ENCODE results near the gene SLC1A5. TPM values are rescaled to one million over a fixed set of nuclear protein-coding genes. Genes with fewer than 3 reads are reported as not detected.
"Not testable (repeated sequence)": the region's sequence is repeated elsewhere in the genome, so short reads cannot be mapped to it uniquely, and the experiment has no call there.

Gene SLC1A5
- total and polyA plus RNA-seq, 7 donors, result 3.2 to 12.6 (median 7.8) TPM

DNA sequence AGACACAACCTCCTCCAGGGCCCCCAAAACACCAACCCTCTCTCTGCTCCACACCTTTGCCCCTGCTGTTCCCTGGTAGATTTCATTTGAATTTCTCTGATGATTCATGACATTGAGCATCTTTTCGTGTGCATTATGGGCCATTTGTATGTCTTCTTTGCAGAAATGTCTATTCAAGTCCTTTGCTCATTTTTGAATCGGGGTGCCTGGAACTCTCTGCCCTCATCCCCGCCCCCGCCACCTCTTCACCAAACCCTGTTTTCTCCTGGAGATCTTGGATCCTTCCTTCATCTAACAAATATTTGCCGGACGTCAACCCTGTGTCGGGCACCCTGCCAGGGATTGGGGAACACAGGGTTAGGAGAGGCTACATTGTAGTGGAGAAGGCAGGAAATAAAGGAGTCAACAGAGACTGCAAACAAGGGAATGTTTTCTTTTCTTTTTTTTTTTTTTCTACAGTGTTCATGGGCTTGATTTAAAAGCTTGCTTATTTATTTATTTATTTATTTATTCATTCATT is 25.5 kb upstream of the SLC1A5 start:
- Histone ChIP-seq H3K4me1 (no peaks in the 10 kb centered on the region), H3K27ac (no peak overlapping the region), H3K9me3 (no peaks in the 10 kb centered on the region), H3K36me3 (ENCODE audit: insufficient read depth in 1 of 2, low read depth in 1 of 2) (no peaks in the 10 kb centered on the region), H3K27me3 (ENCODE audit: insufficient read depth in 3 of 3, low read length in 2 of 3) (no peaks in the 10 kb centered on the region), H3K4me3 (no peak overlapping the region)
- DNase-seq (peak; percentile 56 to 75), ATAC-seq (no peak)
- intact Hi-C loops (cut with DNase I), result no loop called here
- 42 to 61% (median 53%) methylated on average over 7 of the region's 7 CpGs for WGBS, 3 donors
- TF ChIP-seq, protein P1, sequence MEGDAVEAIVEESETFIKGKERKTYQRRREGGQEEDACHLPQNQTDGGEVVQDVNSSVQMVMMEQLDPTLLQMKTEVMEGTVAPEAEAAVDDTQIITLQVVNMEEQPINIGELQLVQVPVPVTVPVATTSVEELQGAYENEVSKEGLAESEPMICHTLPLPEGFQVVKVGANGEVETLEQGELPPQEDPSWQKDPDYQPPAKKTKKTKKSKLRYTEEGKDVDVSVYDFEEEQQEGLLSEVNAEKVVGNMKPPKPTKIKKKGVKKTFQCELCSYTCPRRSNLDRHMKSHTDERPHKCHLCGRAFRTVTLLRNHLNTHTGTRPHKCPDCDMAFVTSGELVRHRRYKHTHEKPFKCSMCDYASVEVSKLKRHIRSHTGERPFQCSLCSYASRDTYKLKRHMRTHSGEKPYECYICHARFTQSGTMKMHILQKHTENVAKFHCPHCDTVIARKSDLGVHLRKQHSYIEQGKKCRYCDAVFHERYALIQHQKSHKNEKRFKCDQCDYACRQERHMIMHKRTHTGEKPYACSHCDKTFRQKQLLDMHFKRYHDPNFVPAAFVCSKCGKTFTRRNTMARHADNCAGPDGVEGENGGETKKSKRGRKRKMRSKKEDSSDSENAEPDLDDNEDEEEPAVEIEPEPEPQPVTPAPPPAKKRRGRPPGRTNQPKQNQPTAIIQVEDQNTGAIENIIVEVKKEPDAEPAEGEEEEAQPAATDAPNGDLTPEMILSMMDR (IDR thresholded peaks at IDR 0.05), result no peak

DNA sequence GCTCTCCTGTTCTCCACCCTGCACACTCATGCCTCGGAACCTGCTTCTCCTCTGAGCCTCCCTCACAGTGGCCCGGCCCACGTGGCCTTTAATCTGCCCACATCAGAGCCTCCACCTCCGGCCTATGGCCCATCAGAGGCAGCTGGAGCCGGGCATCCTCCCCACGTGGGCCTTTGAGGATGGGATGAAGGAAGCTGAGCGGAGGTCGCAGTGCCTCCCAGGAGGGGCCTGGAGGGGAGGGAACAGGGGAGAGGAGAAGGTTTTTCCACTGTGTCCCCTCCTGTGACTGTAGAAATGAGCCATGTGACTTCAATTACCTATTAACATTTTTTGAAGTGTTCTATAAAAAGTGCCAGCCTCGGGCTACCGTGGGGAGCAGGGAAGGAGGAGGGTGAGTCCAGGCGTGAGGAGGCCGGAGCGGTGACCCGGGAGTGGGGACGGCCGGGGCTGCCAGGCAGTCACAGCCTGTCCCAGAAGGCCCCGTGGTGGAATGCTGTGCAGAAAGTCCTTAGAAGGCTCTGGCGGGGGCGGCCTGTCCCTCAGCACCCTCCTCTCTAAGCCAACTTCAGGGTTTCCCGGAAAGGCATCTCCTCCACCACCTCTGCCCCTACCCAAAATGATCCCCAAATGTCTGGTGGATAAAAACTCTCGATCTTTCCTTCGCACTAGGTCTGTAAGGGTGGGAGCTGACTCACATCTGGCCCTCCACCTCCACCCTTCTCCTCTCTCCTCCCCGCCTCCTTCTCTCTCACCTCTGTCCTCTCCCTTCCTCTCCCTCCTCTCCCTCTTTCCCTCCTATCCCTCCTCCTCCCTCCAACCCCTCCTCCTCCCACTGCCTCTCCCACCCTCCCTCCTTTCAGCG is 24.8 kb upstream of the SLC1A5 start:
- WGBS, 3 donors, result 61 to 67% (median 66%) methylated on average over 24 of the region's 24 CpGs
- DNase-seq (no peak), ATAC-seq (no peak)

DNA sequence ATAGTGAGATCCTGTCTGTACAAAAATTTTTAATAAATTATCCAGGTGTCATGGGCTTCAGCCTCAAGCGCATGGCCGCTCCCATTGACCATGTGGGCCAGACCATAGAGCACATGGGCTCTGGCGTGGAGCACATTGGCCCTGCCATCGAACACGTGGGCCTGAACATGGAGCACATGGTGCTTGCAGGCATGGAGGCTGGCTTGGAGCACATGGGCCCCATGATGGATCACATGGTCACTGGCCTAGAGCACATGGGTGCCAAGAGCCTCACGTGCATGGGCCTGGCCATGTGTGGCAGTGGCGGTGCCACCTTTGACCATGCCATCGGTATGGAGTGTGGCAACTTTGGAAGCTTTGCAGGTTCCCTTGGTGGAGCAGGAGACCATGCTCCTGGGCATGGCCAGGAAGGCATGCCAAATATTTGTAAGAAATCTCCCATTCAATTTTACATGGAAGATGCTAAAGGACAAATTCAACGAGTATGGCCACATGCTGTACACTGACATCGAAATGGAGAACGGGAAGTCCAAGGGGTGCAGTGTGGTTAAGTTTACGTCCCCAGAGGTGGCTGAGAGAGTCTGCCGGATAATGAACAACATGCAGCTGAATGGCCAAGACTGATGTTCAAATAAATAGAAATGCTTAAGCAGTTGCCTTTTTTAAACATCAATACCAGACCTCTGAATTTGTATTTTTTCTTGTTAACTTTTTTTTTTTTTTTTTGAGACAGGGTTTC is 21.3 kb upstream of the SLC1A5 start:
- intact Hi-C loops (cut with DNase I), result no loop called here
- 84 to 90% (median 84%) methylated on average over 13 of the region's 13 CpGs for WGBS, 3 donors
- TF ChIP-seq, protein P1 (IDR thresholded peaks at IDR 0.05), result no peak
- DNase-seq, result no peak
- no peaks in the 10 kb centered on the region for H3K4me1 ChIP-seq
- no peaks in the 10 kb centered on the region for H3K36me3 ChIP-seq (ENCODE audit: insufficient read depth in 1 of 2, low read depth in 1 of 2)
- H3K27ac ChIP-seq, result no peak overlapping the region
- ATAC-seq, result no peak
- H3K27me3 ChIP-seq (ENCODE audit: insufficient read depth in 3 of 3, low read length in 2 of 3), result no peaks in the 10 kb centered on the region
- H3K9me3 ChIP-seq, result no peaks in the 10 kb centered on the region
- no peak overlapping the region for H3K4me3 ChIP-seq

More for the DNA sequence above, 24.8 kb upstream of the SLC1A5 start:
- no peaks in the 10 kb centered on the region for H3K4me1 ChIP-seq
- TF ChIP-seq, protein P1 (IDR thresholded peaks at IDR 0.05), result no peak
- H3K36me3 ChIP-seq (ENCODE audit: insufficient read depth in 1 of 2, low read depth in 1 of 2), result no peaks in the 10 kb centered on the region
- H3K4me3 ChIP-seq, result no peak overlapping the region
- no peaks in the 10 kb centered on the region for H3K27me3 ChIP-seq (ENCODE audit: insufficient read depth in 3 of 3, low read length in 2 of 3)
- no peak overlapping the region for H3K27ac ChIP-seq
- intact Hi-C loops (cut with DNase I), result no loop called here
- no peaks in the 10 kb centered on the region for H3K9me3 ChIP-seq

DNA sequence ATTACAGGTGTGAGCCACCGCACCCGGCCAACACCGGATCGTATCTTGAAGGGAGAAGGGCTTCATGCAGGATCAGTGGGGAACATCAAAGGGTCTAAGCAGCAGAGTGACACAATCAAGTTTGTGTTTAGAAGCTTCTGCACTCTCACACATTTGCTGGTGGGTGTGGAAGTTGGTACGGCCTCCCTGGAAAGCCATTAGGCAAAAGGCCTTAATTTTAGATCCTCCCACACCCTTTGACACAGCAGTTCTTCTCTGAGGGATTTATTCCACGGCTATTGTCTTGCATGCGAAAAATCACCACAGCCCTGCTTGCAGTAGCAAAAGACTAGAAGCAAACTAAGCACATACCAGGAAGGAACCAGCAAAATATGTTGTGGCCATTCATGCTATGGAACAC is 18.3 kb upstream of the SLC1A5 start:
- DNase-seq (no peak), ATAC-seq (no peak)
- intact Hi-C loops (cut with DNase I), result no loop called here
- H3K27me3 ChIP-seq (ENCODE audit: insufficient read depth in 3 of 3, low read length in 2 of 3), result no peaks in the 10 kb centered on the region
- H3K36me3 ChIP-seq (ENCODE audit: insufficient read depth in 1 of 2, low read depth in 1 of 2), result no peaks in the 10 kb centered on the region
- H3K4me3 ChIP-seq, result no peak overlapping the region
- H3K9me3 ChIP-seq, result no peaks in the 10 kb centered on the region
- no peaks in the 10 kb centered on the region for H3K4me1 ChIP-seq
- TF ChIP-seq, protein P1 (IDR thresholded peaks at IDR 0.05), result no peak
- WGBS, 3 donors, result 76 to 82% (median 76%) methylated on average over 7 of the region's 7 CpGs
- no peak overlapping the region for H3K27ac ChIP-seq

DNA sequence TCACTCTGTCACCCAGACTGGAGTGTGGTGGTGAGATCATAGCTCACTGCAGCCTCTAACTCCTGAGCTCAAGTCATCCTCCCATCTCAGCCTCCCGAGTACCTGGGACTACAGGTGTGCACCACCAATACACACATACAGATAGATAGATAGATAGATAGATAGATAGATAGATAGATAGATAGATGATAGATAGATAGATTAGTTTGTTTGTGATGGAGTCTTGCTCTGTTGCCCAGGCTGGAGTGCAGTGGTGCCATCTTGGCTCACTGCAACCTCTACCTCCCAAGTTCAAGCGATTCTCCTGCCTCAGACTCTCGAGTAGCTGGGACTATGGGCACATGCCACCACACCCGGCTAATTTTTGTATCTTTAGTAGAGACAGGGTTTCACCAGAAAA is 16.0 kb upstream of the SLC1A5 start:
- H3K27me3 ChIP-seq (ENCODE audit: insufficient read depth in 3 of 3, low read length in 2 of 3); H3K36me3 ChIP-seq (ENCODE audit: insufficient read depth in 1 of 2, low read depth in 1 of 2); DNase-seq; ATAC-seq; H3K9me3 ChIP-seq; H3K27ac ChIP-seq; H3K4me3 ChIP-seq; H3K4me1 ChIP-seq; intact Hi-C loops (cut with DNase I): not testable (repeated sequence)
- WGBS, 3 donors, result 78 to 88% (median 86%) methylated on average over 4 of the region's 4 CpGs
